OCI-LY1 (cell line): ENCODE results near the gene AACS.
A peak's percentile ranks its signal among the peaks of the same experiment; 100 is the strongest.

Experiments used
- H2AFZ ChIP-seq: fragments of 200-600 bp; sonication (generic), shearing (Covaris generic); 2 replicates; pipeline ENCODE4 v1.6.0; 2014; ENCODE audit warnings: antibody characterized with exemption, mild to moderate bottlenecking, low read length
- H3F3A ChIP-seq: fragments of 200-600 bp; sonication (generic), shearing (Covaris generic); 2 replicates; pipeline ENCODE4 v1.6.0; 2014; ENCODE audit warnings: mild to moderate bottlenecking, antibody characterized with exemption, low read length, moderate library complexity; ENCODE audit not compliant: insufficient read depth
- H3K27ac ChIP-seq: fragments of 200-600 bp; sonication (generic); 2 replicates; pipeline ENCODE4 v1.5.1; 2014; ENCODE audit warnings: low read length, mixed run types, mild to moderate bottlenecking, low read depth; ENCODE audit not compliant: poor library complexity, severe bottlenecking
- H3K27me3 ChIP-seq: fragments of 200-600 bp; sonication (generic); 2 replicates; pipeline ENCODE4 v1.6.0; 2014; ENCODE audit warnings: antibody characterized with exemption, mild to moderate bottlenecking, low read length, moderate library complexity; ENCODE audit not compliant: insufficient read depth
- H3K36me3 ChIP-seq: fragments of 200-600 bp; sonication (generic); 2 replicates; pipeline ENCODE4 v1.6.1; 2014; ENCODE audit warnings: mild to moderate bottlenecking, antibody characterized with exemption, low read length, moderate library complexity, mixed read lengths; ENCODE audit not compliant: insufficient read depth
- H3K4me1 ChIP-seq: fragments of 200-600 bp; sonication (generic); 2 replicates; pipeline ENCODE4 v1.5.1; 2014; ENCODE audit warnings: mild to moderate bottlenecking, low read length, moderate library complexity; ENCODE audit not compliant: insufficient read depth, severe bottlenecking
- H3K4me2 ChIP-seq: fragments of 200-600 bp; sonication (generic), shearing (Covaris generic); 2 replicates; pipeline ENCODE4 v1.6.1; 2014; ENCODE audit warnings: low read length
- H3K4me3 ChIP-seq: fragments of 200-600 bp; sonication (generic); 2 replicates; pipeline ENCODE4 v1.5.1; 2014; ENCODE audit warnings: low read length, low read depth, mild to moderate bottlenecking, mixed read lengths; ENCODE audit not compliant: poor library complexity, severe bottlenecking
- H3K79me2 ChIP-seq: fragments of 200-600 bp; shearing (Covaris generic); 2 replicates; pipeline ENCODE4 v1.6.1; 2016; ENCODE audit warnings: mixed run types, low read length, mixed read lengths; ENCODE audit not compliant: insufficient read depth
- H3K9ac ChIP-seq: fragments of 200-600 bp; sonication (generic), shearing (Covaris generic); 2 replicates; pipeline ENCODE4 v1.6.1; 2014; ENCODE audit warnings: mild to moderate bottlenecking, low read length, mixed read lengths
- H3K9me2 ChIP-seq: fragments of 200-600 bp; sonication (generic), shearing (Covaris generic); 2 replicates; pipeline ENCODE4 v1.6.1; 2014; ENCODE audit warnings: low read depth, mild to moderate bottlenecking, low read length, mixed read lengths
- H3K9me3 ChIP-seq: fragments of 200-600 bp; shearing (Covaris generic); 2 replicates; pipeline ENCODE4 v1.6.1; 2014; ENCODE audit warnings: low read length, mixed read lengths
- H4K20me1 ChIP-seq: fragments of 200-600 bp; sonication (generic), shearing (Covaris generic); 2 replicates; pipeline ENCODE4 v1.6.0; 2016; ENCODE audit warnings: mild to moderate bottlenecking, low read length; ENCODE audit not compliant: insufficient read depth
- CTCF ChIP-seq: fragments of 200-600 bp; sonication (generic), shearing (Covaris generic); IDR thresholded peaks from 2 replicates; pipeline ENCODE4 v1.5.1; 2017; ENCODE audit warnings: mild to moderate bottlenecking, antibody characterized with exemption, low read length, moderate library complexity, mixed read lengths
- EZH2 ChIP-seq: fragments of 200-600 bp; sonication (generic), shearing (Covaris generic); IDR thresholded peaks from 2 replicates; pipeline ENCODE4 v1.8.0; 2017; ENCODE audit warnings: borderline replicate concordance, mixed run types, mild to moderate bottlenecking, antibody characterized with exemption, low read length, moderate library complexity, mixed read lengths

AACS gene

GRCh38 chr12:125076103-125076502 is 10.9 kb downstream of the AACS start:
- H3K36me3 ChIP-seq = peaks cover 19% of the 10 kb centered on the region; the same call in 1 of the 2 replicates
- H3K27me3 ChIP-seq = no peaks in the 10 kb centered on the region
- H3K27ac ChIP-seq = no peak overlapping the region
- no peak overlapping the region for H2AFZ ChIP-seq
- no peaks in the 10 kb centered on the region for H3F3A ChIP-seq
- no peaks in the 10 kb centered on the region for H3K9me2 ChIP-seq
- peaks cover 14% of the 10 kb centered on the region for H3K4me1 ChIP-seq
- TF ChIP-seq CTCF (no peak), EZH2 (no peak)
- no peak overlapping the region for H3K4me3 ChIP-seq
- no peak overlapping the region for H3K4me2 ChIP-seq
- no peak overlapping the region for H3K9ac ChIP-seq
- no peaks in the 10 kb centered on the region for H4K20me1 ChIP-seq
- H3K9me3 ChIP-seq = no peaks in the 10 kb centered on the region
- H3K79me2 ChIP-seq = no peaks in the 10 kb centered on the region

GRCh38 chr12:125079084-125079483 is 13.8 kb downstream of the AACS start:
- no peaks in the 10 kb centered on the region for H3K9me2 ChIP-seq
- no peak overlapping the region for H3K27ac ChIP-seq
- no peaks in the 10 kb centered on the region for H3K27me3 ChIP-seq
- H3F3A ChIP-seq = no peaks in the 10 kb centered on the region
- peaks cover 14% of the 10 kb centered on the region for H3K4me1 ChIP-seq
- H4K20me1 ChIP-seq = no peaks in the 10 kb centered on the region
- H3K79me2 ChIP-seq = no peaks in the 10 kb centered on the region
- H3K4me2 ChIP-seq = no peak overlapping the region
- no peak overlapping the region for H3K9ac ChIP-seq
- TF ChIP-seq CTCF (no peak), EZH2 (no peak)
- H2AFZ ChIP-seq = no peak overlapping the region
- H3K4me3 ChIP-seq = no peak overlapping the region
- peaks cover 23% of the 10 kb centered on the region; the same call in 1 of the 2 replicates for H3K36me3 ChIP-seq
- H3K9me3 ChIP-seq = no peaks in the 10 kb centered on the region

GRCh38 chr12:125079648-125080645 is 14.7 kb downstream of the AACS start:
- no peak overlapping the region for H3K9ac ChIP-seq

More at GRCh38 chr12:125079648-125080645, 14.7 kb downstream of the AACS start:
- TF ChIP-seq CTCF (no peak), EZH2 (no peak)
- no peaks in the 10 kb centered on the region for H3K27me3 ChIP-seq
- H3K9me3 ChIP-seq = no peaks in the 10 kb centered on the region
- peaks cover 14% of the 10 kb centered on the region for H3K4me1 ChIP-seq
- H3K27ac ChIP-seq = peak overlapping the region; percentile 10
- no peaks in the 10 kb centered on the region for H3K79me2 ChIP-seq
- H3K4me2 ChIP-seq = no peak overlapping the region
- H3K36me3 ChIP-seq = peaks cover 25% of the 10 kb centered on the region; the same call in 1 of the 2 replicates
- no peak overlapping the region for H3K4me3 ChIP-seq
- no peaks in the 10 kb centered on the region for H4K20me1 ChIP-seq
- no peak overlapping the region for H2AFZ ChIP-seq
- H3K9me2 ChIP-seq = no peaks in the 10 kb centered on the region
- no peaks in the 10 kb centered on the region for H3F3A ChIP-seq
